Skeletal muscle satellite cell (primary cell): ENCODE results near the gene SPAG4.

Source experiments
- H3K27me3 ChIP-seq: 2 replicates; pipeline ENCODE4 v1.7.0; 2013; ENCODE audit warnings: low read length; ENCODE audit not compliant: control insufficient read depth, insufficient read depth
- H3K36me3 ChIP-seq: 2 replicates; pipeline ENCODE4 v1.7.0; 2013; ENCODE audit warnings: mild to moderate bottlenecking, control low read depth, low read length; ENCODE audit not compliant: insufficient read depth
- H3K4me1 ChIP-seq: 2 replicates; pipeline ENCODE4 v1.7.0; 2013; ENCODE audit warnings: low read length; ENCODE audit not compliant: control insufficient read depth, insufficient read depth
- H3K4me2 ChIP-seq: 2 replicates; pipeline ENCODE4 v1.7.0; 2013; ENCODE audit warnings: mild to moderate bottlenecking, low read length
- H3K4me3 ChIP-seq: 2 replicates; pipeline ENCODE4 v1.7.0; 2013; ENCODE audit warnings: low read length
- H3K9ac ChIP-seq: 2 replicates; pipeline ENCODE4 v1.7.0; 2013; ENCODE audit warnings: mild to moderate bottlenecking, low read depth, low read length, moderate library complexity
- H3K9me3 ChIP-seq: replicated peaks from 2 replicates; pipeline ENCODE4 v1.7.0; 2013; ENCODE audit warnings: mild to moderate bottlenecking, control low read depth, low read length

Gene SPAG4

GRCh38 chr20:35616465-35617396 is 1.1 kb downstream of the SPAG4 start:
- Histone ChIP-seq H3K36me3 (peaks cover 11% of the 10 kb centered on the region), H3K9ac (peak overlapping the region; percentile 71), H3K4me2 (peak overlapping the region; percentile 85), H3K9me3 (no peaks in the 10 kb centered on the region), H3K27me3 (no peaks in the 10 kb centered on the region), H3K4me3 (peak overlapping the region; percentile 67), H3K4me1 (peaks cover 33% of the 10 kb centered on the region)

- Histone ChIP-seq H3K4me2 (peak overlapping the region; percentile 85), H3K36me3 (peaks cover 13% of the 10 kb centered on the region), H3K4me1 (peaks cover 33% of the 10 kb centered on the region), H3K9ac (peak overlapping the region; percentile 71), H3K9me3 (no peaks in the 10 kb centered on the region), H3K27me3 (no peaks in the 10 kb centered on the region), H3K4me3 (peak overlapping the region; percentile 67)
Observed at GRCh38 chr20:35617397-35618262, 2.0 kb downstream of the SPAG4 start.

GRCh38 chr20:35618263-35619131 is 2.9 kb downstream of the SPAG4 start:
- H3K4me1 ChIP-seq = peaks cover 33% of the 10 kb centered on the region
- H3K4me3 ChIP-seq = peak overlapping the region; percentile 67
- H3K9ac ChIP-seq = peak overlapping the region; percentile 71
- H3K36me3 ChIP-seq = peaks cover 13% of the 10 kb centered on the region
- no peaks in the 10 kb centered on the region for H3K27me3 ChIP-seq
- H3K4me2 ChIP-seq = peak overlapping the region; percentile 85
- H3K9me3 ChIP-seq = no peaks in the 10 kb centered on the region

DNA sequence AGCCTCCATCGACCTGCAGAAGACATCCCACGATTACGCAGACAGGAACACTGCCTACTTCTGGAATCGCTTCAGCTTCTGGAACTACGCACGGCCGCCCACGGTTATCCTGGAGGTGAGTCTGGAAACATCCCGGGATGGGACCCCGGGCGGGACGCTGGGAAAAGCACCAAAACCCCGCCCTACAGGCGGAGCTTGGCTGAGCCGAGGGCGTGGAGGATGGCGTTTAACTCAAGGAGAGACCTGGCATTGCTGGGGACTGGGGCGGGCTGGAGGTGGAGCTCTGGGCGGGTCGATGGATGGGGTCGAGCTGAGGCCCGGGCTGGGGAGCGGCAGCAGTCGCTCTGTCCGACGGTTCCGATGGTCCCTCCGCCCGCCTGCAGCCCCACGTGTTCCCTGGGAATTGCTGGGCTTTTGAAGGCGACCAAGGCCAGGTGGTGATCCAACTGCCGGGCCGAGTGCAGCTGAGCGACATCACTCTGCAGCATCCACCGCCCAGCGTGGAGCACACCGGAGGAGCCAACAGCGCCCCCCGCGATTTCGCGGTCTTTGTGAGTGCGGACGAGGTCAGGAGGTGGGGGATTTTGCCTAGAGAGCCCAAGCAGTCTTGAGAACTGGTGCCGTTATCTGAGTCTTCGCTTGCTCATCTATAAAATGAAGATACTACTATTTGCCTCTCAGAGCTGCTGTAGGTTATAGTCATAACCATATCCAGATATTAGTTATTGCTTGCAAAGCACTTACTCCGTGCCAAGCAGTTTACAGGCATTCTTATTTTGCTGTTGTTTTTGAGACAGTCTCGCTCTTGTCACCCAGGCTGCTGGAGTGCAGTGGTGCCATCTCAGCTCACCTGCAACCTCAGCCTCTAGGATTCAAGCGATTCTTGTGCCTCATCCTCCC is 3.8 kb downstream of the SPAG4 start:
- peak overlapping the region; percentile 85 for H3K4me2 ChIP-seq
- peaks cover 13% of the 10 kb centered on the region for H3K36me3 ChIP-seq
- no peak overlapping the region for H3K9ac ChIP-seq
- H3K27me3 ChIP-seq = no peaks in the 10 kb centered on the region
- H3K4me1 ChIP-seq = peaks cover 33% of the 10 kb centered on the region
- no peaks in the 10 kb centered on the region for H3K9me3 ChIP-seq
- H3K4me3 ChIP-seq = peak overlapping the region; percentile 67

- no peaks in the 10 kb centered on the region for H3K27me3 ChIP-seq
- no peak overlapping the region for H3K4me2 ChIP-seq
- peaks cover 20% of the 10 kb centered on the region for H3K36me3 ChIP-seq
- no peak overlapping the region for H3K9ac ChIP-seq
- no peaks in the 10 kb centered on the region for H3K9me3 ChIP-seq
- no peak overlapping the region for H3K4me3 ChIP-seq
- peaks cover 26% of the 10 kb centered on the region for H3K4me1 ChIP-seq
Observed at GRCh38 chr20:35620818-35621559, 5.4 kb downstream of the SPAG4 start.

DNA sequence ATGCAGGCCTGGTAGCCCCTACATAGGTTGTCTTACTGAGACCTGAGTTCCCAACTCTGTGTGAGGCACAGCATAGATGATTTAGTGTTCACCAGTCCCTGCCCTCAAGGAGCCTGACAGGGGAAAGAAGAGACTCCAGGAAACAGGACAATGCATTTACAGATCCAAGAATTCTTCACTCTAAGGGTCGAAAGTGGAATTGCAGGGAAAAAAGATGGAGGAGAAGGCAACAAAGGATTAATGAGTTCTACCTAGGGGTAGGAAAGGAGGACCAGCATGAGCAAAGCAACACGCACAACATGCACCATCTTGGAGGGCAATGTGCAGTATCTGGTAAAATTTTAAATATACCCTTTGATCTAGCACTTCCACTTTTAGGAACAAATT is 5.9 kb downstream of the SPAG4 start:
- peaks cover 25% of the 10 kb centered on the region for H3K4me1 ChIP-seq
- H3K9me3 ChIP-seq = no peaks in the 10 kb centered on the region
- H3K27me3 ChIP-seq = no peaks in the 10 kb centered on the region
- H3K9ac ChIP-seq = no peak overlapping the region
- H3K4me2 ChIP-seq = no peak overlapping the region
- no peak overlapping the region for H3K4me3 ChIP-seq
- H3K36me3 ChIP-seq = peaks cover 26% of the 10 kb centered on the region

DNA sequence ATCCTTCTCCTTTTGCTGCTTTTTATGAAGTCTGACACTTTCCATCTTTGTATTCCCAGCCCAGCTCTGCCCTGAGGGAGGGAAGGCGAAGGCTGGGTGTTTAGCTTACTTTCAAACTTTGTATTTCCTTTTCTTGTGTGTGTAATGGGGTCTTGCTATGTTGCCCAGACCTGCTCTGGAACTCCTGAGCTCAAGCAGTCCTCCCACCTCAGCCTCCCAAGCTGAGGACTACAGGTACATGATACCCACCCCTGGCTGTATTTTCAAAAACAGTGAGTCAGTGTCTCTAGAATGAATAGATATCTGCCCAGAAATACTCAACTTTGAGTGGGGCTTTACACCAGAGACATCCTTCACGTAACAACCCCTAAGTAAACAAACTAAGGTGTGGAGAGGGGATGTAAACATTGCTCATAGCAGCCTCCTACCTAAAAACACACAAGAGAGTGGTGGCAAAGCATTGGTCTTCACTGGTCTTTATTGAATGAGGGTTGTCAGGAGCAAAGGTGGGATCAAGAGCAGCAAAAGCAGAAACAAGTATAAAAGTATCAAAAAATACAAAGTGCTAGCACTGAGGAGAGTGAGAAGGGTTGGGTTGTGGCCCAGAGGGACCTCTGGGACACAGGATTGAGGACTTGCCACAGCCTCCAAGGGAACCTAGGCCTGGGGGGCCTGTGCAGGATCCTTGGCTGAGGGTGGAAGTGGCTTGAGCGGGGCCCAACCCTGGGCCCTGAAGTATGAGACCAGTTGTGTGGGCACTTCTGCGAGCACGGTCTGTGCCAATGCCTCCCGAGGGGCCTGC is 10.2 kb downstream of the SPAG4 start:
- Histone ChIP-seq H3K4me3 (no peak overlapping the region), H3K9ac (no peak overlapping the region), H3K4me2 (no peak overlapping the region), H3K4me1 (no peaks in the 10 kb centered on the region), H3K27me3 (no peaks in the 10 kb centered on the region), H3K36me3 (peaks cover 57% of the 10 kb centered on the region), H3K9me3 (no peaks in the 10 kb centered on the region)

DNA sequence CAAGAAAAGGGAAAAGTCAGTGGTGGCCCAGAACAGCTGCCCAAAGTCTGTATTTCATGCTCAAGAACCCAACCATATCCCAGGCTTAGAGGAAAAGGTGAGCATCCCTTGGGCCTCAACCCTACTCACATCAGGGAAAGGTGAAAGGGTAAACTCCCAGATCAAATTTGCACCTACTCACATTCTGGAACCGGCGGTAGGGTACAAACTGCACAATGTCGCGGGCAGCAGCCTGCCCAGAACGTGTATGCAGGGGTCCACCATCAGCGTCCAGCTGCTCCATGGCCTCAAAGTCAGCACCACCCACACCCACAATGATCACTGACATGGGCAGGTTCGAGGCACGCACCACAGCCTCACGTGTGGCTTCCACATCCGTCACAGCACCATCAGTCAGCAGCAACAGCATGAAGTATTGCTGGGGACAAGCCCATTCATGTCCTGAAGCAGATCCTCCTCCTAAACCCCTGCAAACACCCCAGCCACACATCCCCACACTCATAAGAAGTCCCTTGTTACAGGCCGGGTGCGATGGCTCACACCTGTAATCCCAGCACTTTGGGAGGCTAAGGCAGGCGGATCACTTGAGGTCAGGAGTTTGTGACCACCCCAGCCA is 10.9 kb downstream of the SPAG4 start:
- Histone ChIP-seq H3K4me1 (no peaks in the 10 kb centered on the region), H3K27me3 (no peaks in the 10 kb centered on the region), H3K9ac (no peak overlapping the region), H3K4me3 (no peak overlapping the region), H3K9me3 (no peaks in the 10 kb centered on the region), H3K36me3 (peaks cover 57% of the 10 kb centered on the region), H3K4me2 (no peak overlapping the region)

DNA sequence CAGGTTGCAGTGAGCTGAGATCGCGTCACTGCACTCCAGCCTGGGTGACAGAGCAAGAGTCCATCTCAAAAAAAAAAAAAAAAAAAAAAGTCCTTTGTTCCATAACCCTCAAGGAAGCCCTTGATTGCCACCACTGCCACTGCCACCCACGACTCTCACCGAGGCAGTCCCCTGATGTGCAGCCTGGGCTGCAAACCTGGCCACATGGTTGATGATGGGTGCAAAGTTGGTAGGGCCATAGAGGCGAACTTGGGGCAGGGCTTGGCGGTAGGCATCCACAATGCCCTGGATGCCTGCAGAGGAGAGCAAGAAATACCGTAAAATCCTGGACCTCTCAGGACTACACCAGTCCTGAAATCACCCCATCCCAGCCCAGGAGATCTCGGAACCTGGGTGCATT is 11.5 kb downstream of the SPAG4 start:
- H3K9me3 ChIP-seq = no peaks in the 10 kb centered on the region
- no peaks in the 10 kb centered on the region for H3K27me3 ChIP-seq
- H3K9ac ChIP-seq = no peak overlapping the region
- no peak overlapping the region for H3K4me2 ChIP-seq
- H3K4me1 ChIP-seq = no peaks in the 10 kb centered on the region
- H3K4me3 ChIP-seq = no peak overlapping the region
- H3K36me3 ChIP-seq = peaks cover 60% of the 10 kb centered on the region
